ENCODE results near the gene NBDY.
"Not testable (repeated sequence)": the region's sequence is repeated elsewhere in the genome, so short reads cannot be mapped to it uniquely, and the experiment has no call there.

Gene NBDY

GRCh38 chrX:56729152-56729850, at the start of gene NBDY:
NBDY (plus strand) TSS chrX:56729243; CDS start chrX:56729354, 111 bp downstream.
- peak in 50 of 58 donors; percentile 1 to 62 (median 23) for DNase-seq

- not testable (repeated sequence) for DNase-seq
Measured at GRCh38 chrX:56704530-56704929, 24.5 kb upstream of the NBDY start.

DNA sequence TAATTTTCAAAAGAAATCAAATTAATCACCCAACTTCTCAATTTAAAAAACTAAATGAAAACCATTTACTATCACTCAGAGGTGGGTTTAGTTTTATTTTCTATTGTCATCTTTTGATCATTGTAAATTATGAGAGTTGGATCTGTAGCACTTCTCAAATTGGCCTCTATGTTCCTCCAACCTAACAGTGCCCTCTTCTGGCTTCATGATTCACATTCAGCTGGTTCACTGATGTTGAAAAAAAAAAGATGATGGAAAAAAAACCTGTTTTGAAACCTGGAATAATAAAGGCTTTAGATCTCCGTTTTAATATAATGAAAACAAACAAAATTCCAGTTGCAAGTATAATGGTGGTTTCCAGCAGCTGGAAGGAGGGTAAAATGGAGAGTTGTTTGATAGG, 2.4 kb upstream of the NBDY start:
- peak in 5 of 58 donors; percentile 0 to 10 (median 5) for DNase-seq

DNA sequence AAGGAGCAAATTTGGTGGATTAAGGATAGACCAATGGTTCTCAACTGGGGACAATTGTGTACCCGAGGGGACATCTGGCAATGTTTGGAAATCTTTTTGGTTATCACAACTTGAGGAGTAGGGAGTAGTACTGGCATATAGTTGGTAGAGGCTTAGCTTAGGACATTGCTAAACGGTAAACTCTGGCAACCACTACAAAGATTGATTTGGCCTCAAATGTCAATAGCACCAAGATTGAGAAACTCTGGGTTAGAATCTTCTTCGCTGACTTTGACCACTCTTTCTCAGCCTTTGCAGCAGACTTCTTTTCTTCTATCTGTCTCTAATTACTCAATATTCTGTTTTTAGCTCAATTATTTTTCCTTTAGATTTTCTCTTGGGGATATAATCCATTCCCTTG, 1.5 kb upstream of the NBDY start:
- DNase-seq, result no peak

GRCh38 chrX:56728321-56728720, 722 bp upstream of the NBDY start:
- DNase-seq, result peak in 1 of 58 donors; percentile 6

DNA sequence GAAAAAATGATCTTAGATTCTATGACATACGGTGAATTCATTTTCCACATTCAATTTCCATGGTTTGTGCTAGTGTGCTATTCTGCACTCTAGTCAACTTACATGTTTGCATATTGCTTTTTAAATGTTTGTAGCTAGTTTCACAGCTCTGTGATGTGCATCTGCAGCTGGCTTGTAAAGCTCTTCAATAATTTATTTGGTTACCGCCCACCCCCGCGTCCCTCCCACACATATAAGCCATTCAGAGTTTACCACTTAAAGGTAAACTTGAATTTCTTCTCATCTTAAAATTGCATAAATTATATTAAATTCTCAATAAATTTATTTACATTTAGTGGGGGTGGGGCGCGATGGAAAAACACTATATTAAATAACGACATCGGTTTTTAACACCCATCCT, 291 bp upstream of the NBDY start:
- DNase-seq, result peak in 2 of 58 donors; percentile 10 to 32

DNA sequence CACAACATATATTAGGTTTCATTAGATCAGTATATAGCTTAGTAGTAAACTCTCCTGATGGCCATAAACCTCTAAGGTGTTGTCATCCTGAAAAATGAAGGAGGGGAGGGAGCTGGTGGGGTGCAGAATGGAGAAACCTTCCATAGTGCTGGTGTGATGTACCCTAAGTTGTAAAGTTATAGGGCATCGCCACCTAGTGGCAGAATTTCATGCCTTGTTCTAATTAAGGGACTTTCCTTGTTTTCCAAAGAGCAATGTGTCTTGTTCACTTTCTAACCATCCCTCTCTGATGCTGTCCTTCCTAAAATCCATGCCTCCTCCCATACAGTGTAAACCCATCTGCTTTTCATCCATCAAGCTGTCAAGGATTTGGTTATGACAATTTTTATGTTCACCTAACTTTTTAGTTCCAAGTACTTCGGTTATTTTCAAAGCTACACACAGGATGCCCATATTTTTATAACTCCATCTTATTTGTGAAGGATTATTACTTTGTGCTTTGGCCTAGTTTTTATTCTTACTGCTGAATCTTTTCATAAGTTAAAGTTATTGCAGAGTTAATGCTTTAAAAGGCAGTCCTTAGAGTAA, 4.5 kb downstream of the NBDY start:
- peak in 24 of 58 donors; percentile 0 to 71 (median 16) for DNase-seq

GRCh38 chrX:56736219-56736618, 7.2 kb downstream of the NBDY start:
- DNase-seq, result no peak

DNA sequence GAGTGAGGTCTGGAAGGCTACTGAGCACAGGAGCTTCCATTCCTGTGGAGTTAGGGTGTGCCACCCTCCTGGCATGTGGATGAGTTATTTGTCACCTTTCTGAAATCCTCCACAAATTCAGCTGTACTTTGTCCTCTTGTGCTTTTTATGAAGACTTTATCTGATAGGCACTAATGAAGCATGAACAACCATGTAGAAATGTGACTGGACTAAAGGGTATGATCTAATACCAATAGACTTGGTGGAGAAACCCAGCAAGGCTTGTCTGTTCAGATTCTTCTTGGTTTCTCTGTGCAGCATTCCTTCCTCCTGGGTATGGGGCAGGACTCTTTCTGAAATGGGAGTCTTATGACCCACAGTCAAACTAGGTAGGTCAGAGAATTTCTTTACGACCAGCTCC, 9.6 kb downstream of the NBDY start:
- no peak for DNase-seq

- DNase-seq, result no peak
Measured at GRCh38 chrX:56744996-56745395, 16.0 kb downstream of the NBDY start.

- no peak for DNase-seq
Measured at GRCh38 chrX:56746996-56747395, 18.0 kb downstream of the NBDY start.

DNA sequence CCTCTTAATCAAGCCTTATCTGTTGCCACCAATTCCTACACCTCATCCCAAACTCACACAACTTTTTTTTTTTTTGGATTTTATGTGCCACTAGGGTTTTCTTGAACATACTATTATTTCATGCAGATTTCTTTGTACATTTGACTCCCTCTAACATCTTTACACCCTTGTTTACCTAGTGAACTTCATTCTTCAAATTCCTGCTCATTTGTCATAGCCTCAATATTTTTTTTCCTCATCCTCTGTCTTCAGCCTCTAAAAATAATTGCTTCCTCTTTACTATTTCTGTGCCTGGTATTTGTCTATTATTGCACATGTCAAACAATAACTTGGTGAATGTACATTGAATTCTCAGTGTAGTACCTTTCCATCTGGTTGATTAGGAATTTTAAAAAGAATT, 22.0 kb downstream of the NBDY start:
- no peak for DNase-seq

DNA sequence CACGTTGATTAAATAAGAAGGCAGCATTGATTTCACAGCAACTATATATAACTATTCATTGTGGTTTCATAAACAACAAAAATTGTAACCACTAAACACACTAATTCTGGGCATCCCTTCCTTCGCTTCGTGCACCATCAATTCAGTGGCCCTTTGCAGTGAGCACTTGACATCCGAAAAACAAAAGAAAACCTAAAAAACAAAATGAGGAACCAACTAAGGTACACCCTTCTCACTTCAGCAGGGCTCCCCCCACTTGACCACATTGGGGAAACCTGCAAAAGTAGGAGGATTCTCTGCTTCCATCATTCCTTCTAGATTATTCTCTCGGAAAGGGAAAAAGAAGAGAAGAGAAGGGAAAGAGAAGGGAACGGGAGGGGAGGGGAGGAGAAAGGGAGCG, 28.3 kb downstream of the NBDY start:
- no peak for DNase-seq

GRCh38 chrX:56758456-56758855, 29.4 kb downstream of the NBDY start:
- no peak for DNase-seq

GRCh38 chrX:56759736-56760409, 30.8 kb downstream of the NBDY start:
- no peak for DNase-seq

DNA sequence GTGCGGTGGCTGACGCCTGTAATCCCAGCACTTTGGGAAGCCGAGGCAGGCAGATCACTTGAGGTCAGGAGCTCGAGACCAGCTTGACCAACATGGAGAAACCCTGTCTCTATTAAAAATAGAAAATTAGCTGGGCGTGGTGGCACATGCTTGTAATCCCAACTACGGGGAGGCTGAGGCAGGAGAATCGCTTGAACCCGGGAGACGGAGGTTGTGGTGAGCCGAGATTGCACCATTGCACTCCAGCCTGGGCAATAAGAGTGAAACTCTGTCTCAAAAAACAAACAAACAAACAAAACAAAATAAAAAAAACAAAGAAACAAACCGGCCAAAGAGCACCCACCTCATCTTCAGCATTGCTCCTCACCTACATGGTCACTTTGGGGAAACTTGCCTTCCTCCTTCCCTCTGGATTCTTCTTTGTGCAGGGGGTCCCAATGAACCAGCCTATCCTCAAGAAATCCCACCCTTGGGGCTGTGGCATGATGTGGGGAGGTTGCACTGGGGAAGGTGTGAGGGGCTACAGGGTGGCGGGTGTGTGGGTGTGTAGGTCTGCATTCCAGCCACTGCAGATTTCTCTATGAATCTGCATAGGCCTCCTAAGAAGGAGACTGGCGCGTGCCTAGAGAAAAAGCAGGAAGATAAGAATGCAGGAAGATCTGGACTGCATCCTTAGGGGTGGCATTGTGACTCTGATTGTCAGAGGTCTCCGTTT, 31.5 kb downstream of the NBDY start:
- not testable (repeated sequence) for DNase-seq

GRCh38 chrX:56761167-56761566, 32.1 kb downstream of the NBDY start:
- no peak for DNase-seq

DNA sequence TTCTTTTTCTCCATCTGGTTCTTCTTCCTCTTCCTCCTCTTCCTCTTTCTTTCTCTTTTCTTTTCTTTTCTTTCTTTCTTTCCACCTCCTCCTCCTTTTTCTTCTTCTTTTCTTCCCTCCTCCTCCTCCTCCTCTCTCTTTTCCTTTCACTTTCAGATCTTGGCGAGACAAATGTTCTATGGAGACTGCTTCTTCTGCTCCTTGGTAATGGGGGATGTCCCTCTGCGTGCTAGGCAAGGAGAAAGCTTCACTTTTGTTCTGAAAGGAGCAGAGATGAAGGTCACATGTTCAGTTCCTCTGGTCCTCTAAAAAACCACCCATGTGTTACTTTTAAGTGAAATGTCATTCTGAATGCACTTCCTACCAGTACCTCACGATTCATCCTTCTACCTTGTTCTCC, 33.2 kb downstream of the NBDY start:
- no peak for DNase-seq

GRCh38 chrX:56762707-56763555, 33.9 kb downstream of the NBDY start:
- DNase-seq, result no peak

GRCh38 chrX:56763556-56764152, 34.6 kb downstream of the NBDY start:
- no peak for DNase-seq

Measured in anterior cingulate cortex (tissue), 58 donors.